ENCODE measurements around the gene PPP1R16B.

PPP1R16B gene

DNA sequence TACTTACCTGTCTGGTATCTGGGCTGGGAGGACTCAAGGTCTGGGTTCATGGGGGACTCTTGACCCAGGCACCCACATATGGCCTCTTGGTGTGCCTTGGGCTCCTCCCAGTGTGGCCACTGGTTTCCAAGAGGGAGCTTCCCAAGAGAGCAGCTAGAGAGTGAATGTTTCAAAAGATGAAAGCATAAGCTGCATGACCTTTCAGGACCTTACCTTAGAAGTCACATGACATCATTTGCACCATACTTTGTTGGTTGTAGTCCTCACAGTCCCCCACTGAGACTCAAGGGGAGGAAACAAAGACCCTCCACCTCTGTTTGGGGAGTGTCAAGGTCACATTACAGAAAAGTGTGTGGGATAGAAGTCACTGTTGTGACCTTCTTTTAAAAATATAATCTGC lies 43.3 kb upstream of the PPP1R16B start:
- no peak overlapping the region for H3K23ac ChIP-seq (ENCODE audit: low read length)
- H3K4ac ChIP-seq (ENCODE audit: low read depth, low read length), result no peak overlapping the region
- H2BK12ac ChIP-seq (ENCODE audit: low read length), result no peak overlapping the region
- no peaks in the 10 kb centered on the region for H3K79me1 ChIP-seq (ENCODE audit: low read length)
- H3K9me3 ChIP-seq (ENCODE audit: insufficient read depth, low read depth, low read length), result no peaks in the 10 kb centered on the region
- H2BK5ac ChIP-seq (ENCODE audit: low read depth, low read length, poor library complexity), result no peak overlapping the region
- no peak overlapping the region for H2BK120ac ChIP-seq (ENCODE audit: insufficient read depth, low read length, poor library complexity)
- no peak overlapping the region for H4K91ac ChIP-seq (ENCODE audit: low read depth, low read length)
- H3K27ac ChIP-seq (ENCODE audit: low read depth, low read length), result no peak overlapping the region
- no peak overlapping the region for H4K8ac ChIP-seq (ENCODE audit: low read depth, low read length)
- no peaks in the 10 kb centered on the region for H3K27me3 ChIP-seq (ENCODE audit: insufficient read depth, low read length)
- H3K14ac ChIP-seq (ENCODE audit: low read length), result no peak overlapping the region
- H4K12ac ChIP-seq (ENCODE audit: low read depth, low read length), result no peak overlapping the region
- peaks cover 3 to 4% of the 10 kb centered on the region in 2 experiments for H3K4me1 ChIP-seq (ENCODE audit: control insufficient read depth in 1 of 2, insufficient read depth in 2 of 2, low read length in 2 of 2)
- DNase-seq, result no peak
- H3K4me3 ChIP-seq (ENCODE audit: low read depth, low read length), result no peak overlapping the region
- H3K9ac ChIP-seq (ENCODE audit: low read length), result no peak overlapping the region
- peaks cover 2 to 24% of the 10 kb centered on the region in 2 experiments for H3K36me3 ChIP-seq (ENCODE audit: control insufficient read depth in 1 of 2, insufficient read depth in 2 of 2, low read length in 2 of 2)
- no peak overlapping the region for H3K18ac ChIP-seq (ENCODE audit: low read length)
- no peak overlapping the region for H2AK5ac ChIP-seq (ENCODE audit: low read length)
- H3K79me2 ChIP-seq (ENCODE audit: control insufficient read depth, insufficient read depth, low read length, poor library complexity), result no peaks in the 10 kb centered on the region
- H3K4me2 ChIP-seq (ENCODE audit: low read length), result no peak overlapping the region
- H2AFZ ChIP-seq (ENCODE audit: insufficient read depth, low read length, poor library complexity), result no peak overlapping the region

DNA sequence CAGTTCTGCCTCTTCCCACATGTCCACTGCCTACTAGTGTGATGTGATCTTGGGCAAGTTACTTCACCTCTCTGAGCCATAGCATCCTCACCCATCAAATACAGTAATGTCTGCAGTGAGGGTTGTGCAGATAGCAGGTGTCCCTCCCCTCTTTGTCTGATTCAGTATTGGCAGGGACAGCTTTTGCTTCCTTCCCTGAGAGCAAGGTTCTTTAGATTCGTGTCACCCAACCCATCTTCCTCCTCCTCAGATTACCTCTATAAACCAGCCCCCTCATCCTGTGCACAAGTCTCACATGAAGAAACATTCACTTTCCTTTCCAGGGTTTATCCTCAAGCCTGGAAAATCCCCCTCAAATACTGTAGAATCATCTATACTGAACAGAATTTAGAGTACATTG lies 41.9 kb upstream of the PPP1R16B start:
- Histone ChIP-seq H2AK5ac (ENCODE audit: low read length) (no peak overlapping the region), H3K18ac (ENCODE audit: low read length) (no peak overlapping the region), H3K27me3 (ENCODE audit: insufficient read depth, low read length) (no peaks in the 10 kb centered on the region), H3K4me3 (ENCODE audit: low read depth, low read length) (no peak overlapping the region), H3K79me1 (ENCODE audit: low read length) (no peaks in the 10 kb centered on the region), H2BK120ac (ENCODE audit: insufficient read depth, low read length, poor library complexity) (no peak overlapping the region), H2BK5ac (ENCODE audit: low read depth, low read length, poor library complexity) (no peak overlapping the region), H3K23ac (ENCODE audit: low read length) (no peak overlapping the region), H4K12ac (ENCODE audit: low read depth, low read length) (no peak overlapping the region), H4K91ac (ENCODE audit: low read depth, low read length) (no peak overlapping the region), H2AFZ (ENCODE audit: insufficient read depth, low read length, poor library complexity) (no peak overlapping the region), H3K4ac (ENCODE audit: low read depth, low read length) (no peak overlapping the region), H3K9ac (ENCODE audit: low read length) (no peak overlapping the region), H4K8ac (ENCODE audit: low read depth, low read length) (no peak overlapping the region), H3K9me3 (ENCODE audit: insufficient read depth, low read depth, low read length) (no peaks in the 10 kb centered on the region), H2BK12ac (ENCODE audit: low read length) (no peak overlapping the region), H3K4me1 (ENCODE audit: control insufficient read depth in 1 of 2, insufficient read depth in 2 of 2, low read length in 2 of 2) (peaks cover 3 to 4% of the 10 kb centered on the region in 2 experiments), H3K79me2 (ENCODE audit: control insufficient read depth, insufficient read depth, low read length, poor library complexity) (no peaks in the 10 kb centered on the region), H3K27ac (ENCODE audit: low read depth, low read length) (no peak overlapping the region), H3K36me3 (ENCODE audit: control insufficient read depth in 1 of 2, insufficient read depth in 2 of 2, low read length in 2 of 2) (peaks cover 8 to 29% of the 10 kb centered on the region in 2 experiments), H3K14ac (ENCODE audit: low read length) (no peak overlapping the region), H3K4me2 (ENCODE audit: low read length) (no peak overlapping the region)
- no CpG with 5 or more reads among the region's 1 CpG for WGBS (ENCODE audit: extremely low coverage, insufficient coverage, insufficient read length)
- DNase-seq, result no peak

DNA sequence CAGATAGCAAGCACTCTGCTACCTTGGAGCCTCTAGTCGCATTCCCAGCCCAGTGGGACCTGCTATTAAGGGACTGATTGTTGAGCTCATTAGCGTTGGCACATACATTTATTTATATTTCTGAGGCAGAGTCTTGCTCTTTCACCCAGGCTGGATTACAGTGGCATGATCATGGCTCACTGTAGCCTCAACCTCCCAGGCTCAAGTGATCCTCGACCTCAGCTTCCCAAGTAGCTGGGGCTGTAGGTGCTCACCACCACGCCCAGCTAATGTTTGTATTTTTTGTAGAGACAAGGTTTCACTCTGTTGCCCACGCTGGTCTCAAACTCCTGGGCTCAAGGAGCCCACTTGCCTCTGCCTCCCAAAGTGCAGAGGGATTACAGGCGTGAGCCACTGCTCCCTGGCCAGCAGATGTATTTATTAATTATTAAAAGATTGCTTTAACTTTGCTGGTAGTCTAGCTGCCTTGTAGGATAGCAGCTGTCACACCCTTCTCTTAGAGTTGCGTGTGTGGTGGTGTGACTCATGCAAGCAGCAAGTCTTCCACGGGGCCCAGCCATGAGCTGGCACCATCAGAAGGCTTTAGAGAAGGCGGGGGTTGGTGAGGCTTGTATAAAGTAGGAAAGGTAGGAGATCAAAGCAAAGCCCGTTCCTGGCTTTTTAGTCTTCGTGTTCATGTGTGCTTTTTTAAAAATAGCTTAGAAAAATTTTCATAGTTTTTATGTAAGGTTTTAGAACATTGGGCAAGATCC lies 40.8 kb upstream of the PPP1R16B start:
- Histone ChIP-seq H3K36me3 (ENCODE audit: control insufficient read depth in 1 of 2, insufficient read depth in 2 of 2, low read length in 2 of 2) (peaks cover 8 to 29% of the 10 kb centered on the region in 2 experiments), H2AFZ (ENCODE audit: insufficient read depth, low read length, poor library complexity) (no peak overlapping the region), H4K91ac (ENCODE audit: low read depth, low read length) (no peak overlapping the region), H2BK12ac (ENCODE audit: low read length) (no peak overlapping the region), H3K9me3 (ENCODE audit: insufficient read depth, low read depth, low read length) (no peaks in the 10 kb centered on the region), H3K79me1 (ENCODE audit: low read length) (no peaks in the 10 kb centered on the region), H2BK120ac (ENCODE audit: insufficient read depth, low read length, poor library complexity) (no peak overlapping the region), H3K14ac (ENCODE audit: low read length) (no peak overlapping the region), H3K4me2 (ENCODE audit: low read length) (no peak overlapping the region), H3K4ac (ENCODE audit: low read depth, low read length) (no peak overlapping the region), H3K4me1 (ENCODE audit: control insufficient read depth in 1 of 2, insufficient read depth in 2 of 2, low read length in 2 of 2) (peaks cover 3 to 4% of the 10 kb centered on the region in 2 experiments), H3K27me3 (ENCODE audit: insufficient read depth, low read length) (no peaks in the 10 kb centered on the region), H3K27ac (ENCODE audit: low read depth, low read length) (no peak overlapping the region), H3K4me3 (ENCODE audit: low read depth, low read length) (no peak overlapping the region), H2BK5ac (ENCODE audit: low read depth, low read length, poor library complexity) (no peak overlapping the region), H3K23ac (ENCODE audit: low read length) (no peak overlapping the region), H3K79me2 (ENCODE audit: control insufficient read depth, insufficient read depth, low read length, poor library complexity) (no peaks in the 10 kb centered on the region), H2AK5ac (ENCODE audit: low read length) (no peak overlapping the region), H4K12ac (ENCODE audit: low read depth, low read length) (no peak overlapping the region), H3K18ac (ENCODE audit: low read length) (no peak overlapping the region), H4K8ac (ENCODE audit: low read depth, low read length) (no peak overlapping the region), H3K9ac (ENCODE audit: low read length) (no peak overlapping the region)
- WGBS (ENCODE audit: extremely low coverage, insufficient coverage, insufficient read length), result no CpG with 5 or more reads among the region's 11 CpGs
- DNase-seq, result peak; percentile 42 to 43

DNA sequence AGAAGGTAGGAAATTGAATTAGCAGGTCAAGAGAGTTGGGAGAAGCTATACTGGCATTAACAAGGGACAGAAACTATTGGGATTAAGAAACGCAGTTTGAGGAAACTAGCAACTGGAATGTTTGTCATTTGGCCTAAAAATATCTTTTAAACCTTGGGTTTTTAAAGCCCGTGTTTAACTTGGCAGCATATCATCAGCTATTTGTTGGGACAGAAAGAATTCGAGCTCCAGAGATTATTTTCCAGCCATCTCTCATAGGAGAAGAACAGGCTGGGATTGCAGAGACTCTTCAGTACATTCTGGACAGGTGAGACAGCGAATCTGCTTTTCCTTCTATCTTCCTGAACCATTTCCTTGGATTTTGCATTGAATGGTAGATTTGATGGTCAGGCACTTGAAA lies 39.4 kb upstream of the PPP1R16B start:
- H3K79me2 ChIP-seq (ENCODE audit: control insufficient read depth, insufficient read depth, low read length, poor library complexity), result no peaks in the 10 kb centered on the region
- H3K9me3 ChIP-seq (ENCODE audit: insufficient read depth, low read depth, low read length), result no peaks in the 10 kb centered on the region
- no peaks in the 10 kb centered on the region for H3K27me3 ChIP-seq (ENCODE audit: insufficient read depth, low read length)
- H2BK5ac ChIP-seq (ENCODE audit: low read depth, low read length, poor library complexity), result no peak overlapping the region
- DNase-seq, result no peak
- H3K23ac ChIP-seq (ENCODE audit: low read length), result no peak overlapping the region
- no CpG with 5 or more reads among the region's 4 CpGs for WGBS (ENCODE audit: extremely low coverage, insufficient coverage, insufficient read length)
- no peak overlapping the region for H3K4ac ChIP-seq (ENCODE audit: low read depth, low read length)
- H4K91ac ChIP-seq (ENCODE audit: low read depth, low read length), result no peak overlapping the region
- no peak overlapping the region for H2BK120ac ChIP-seq (ENCODE audit: insufficient read depth, low read length, poor library complexity)
- no peaks in the 10 kb centered on the region for H3K79me1 ChIP-seq (ENCODE audit: low read length)
- no peak overlapping the region for H4K8ac ChIP-seq (ENCODE audit: low read depth, low read length)
- H2BK12ac ChIP-seq (ENCODE audit: low read length), result no peak overlapping the region
- no peak overlapping the region for H4K12ac ChIP-seq (ENCODE audit: low read depth, low read length)
- no peak overlapping the region for H3K9ac ChIP-seq (ENCODE audit: low read length)
- no peak overlapping the region for H3K27ac ChIP-seq (ENCODE audit: low read depth, low read length)
- no peak overlapping the region for H3K4me3 ChIP-seq (ENCODE audit: low read depth, low read length)
- H2AK5ac ChIP-seq (ENCODE audit: low read length), result no peak overlapping the region
- peaks cover 9 to 27% of the 10 kb centered on the region in 2 experiments for H3K36me3 ChIP-seq (ENCODE audit: control insufficient read depth in 1 of 2, insufficient read depth in 2 of 2, low read length in 2 of 2)
- H3K14ac ChIP-seq (ENCODE audit: low read length), result no peak overlapping the region
- no peak overlapping the region for H3K18ac ChIP-seq (ENCODE audit: low read length)
- H3K4me1 ChIP-seq (ENCODE audit: control insufficient read depth in 1 of 2, insufficient read depth in 2 of 2, low read length in 2 of 2), result peaks cover 3 to 4% of the 10 kb centered on the region in 2 experiments
- no peak overlapping the region for H3K4me2 ChIP-seq (ENCODE audit: low read length)
- no peak overlapping the region for H2AFZ ChIP-seq (ENCODE audit: insufficient read depth, low read length, poor library complexity)

Data from trophoblast cell (in vitro differentiated cells and primary cell).